Endothelial cell of hepatic sinusoid (primary cell): ENCODE data around the gene ANKRD30A.
"Not testable (repeated sequence)": the region's sequence is repeated elsewhere in the genome, so short reads cannot be mapped to it uniquely, and the experiment has no call there.

Source experiments
- in situ Hi-C: cut with HindIII; loops from 2 replicates; pipeline ENCODE4 v1.10.0; 2017; ENCODE audit warnings: low sequenced_read_pairs

ANKRD30A gene, protein sequence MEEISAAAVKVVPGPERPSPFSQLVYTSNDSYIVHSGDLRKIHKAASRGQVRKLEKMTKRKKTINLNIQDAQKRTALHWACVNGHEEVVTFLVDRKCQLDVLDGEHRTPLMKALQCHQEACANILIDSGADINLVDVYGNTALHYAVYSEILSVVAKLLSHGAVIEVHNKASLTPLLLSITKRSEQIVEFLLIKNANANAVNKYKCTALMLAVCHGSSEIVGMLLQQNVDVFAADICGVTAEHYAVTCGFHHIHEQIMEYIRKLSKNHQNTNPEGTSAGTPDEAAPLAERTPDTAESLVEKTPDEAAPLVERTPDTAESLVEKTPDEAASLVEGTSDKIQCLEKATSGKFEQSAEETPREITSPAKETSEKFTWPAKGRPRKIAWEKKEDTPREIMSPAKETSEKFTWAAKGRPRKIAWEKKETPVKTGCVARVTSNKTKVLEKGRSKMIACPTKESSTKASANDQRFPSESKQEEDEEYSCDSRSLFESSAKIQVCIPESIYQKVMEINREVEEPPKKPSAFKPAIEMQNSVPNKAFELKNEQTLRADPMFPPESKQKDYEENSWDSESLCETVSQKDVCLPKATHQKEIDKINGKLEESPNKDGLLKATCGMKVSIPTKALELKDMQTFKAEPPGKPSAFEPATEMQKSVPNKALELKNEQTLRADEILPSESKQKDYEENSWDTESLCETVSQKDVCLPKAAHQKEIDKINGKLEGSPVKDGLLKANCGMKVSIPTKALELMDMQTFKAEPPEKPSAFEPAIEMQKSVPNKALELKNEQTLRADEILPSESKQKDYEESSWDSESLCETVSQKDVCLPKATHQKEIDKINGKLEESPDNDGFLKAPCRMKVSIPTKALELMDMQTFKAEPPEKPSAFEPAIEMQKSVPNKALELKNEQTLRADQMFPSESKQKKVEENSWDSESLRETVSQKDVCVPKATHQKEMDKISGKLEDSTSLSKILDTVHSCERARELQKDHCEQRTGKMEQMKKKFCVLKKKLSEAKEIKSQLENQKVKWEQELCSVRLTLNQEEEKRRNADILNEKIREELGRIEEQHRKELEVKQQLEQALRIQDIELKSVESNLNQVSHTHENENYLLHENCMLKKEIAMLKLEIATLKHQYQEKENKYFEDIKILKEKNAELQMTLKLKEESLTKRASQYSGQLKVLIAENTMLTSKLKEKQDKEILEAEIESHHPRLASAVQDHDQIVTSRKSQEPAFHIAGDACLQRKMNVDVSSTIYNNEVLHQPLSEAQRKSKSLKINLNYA (N-terminal part only)

GRCh38 chr10:37125191-37125732 lies at the start of gene ANKRD30A:
TSS of gene ANKRD30A (plus strand) at chr10:37125598. CDS start at chr10:37125788, 190 bp downstream.
- in situ Hi-C loops = no loop called here

GRCh38 chr10:37076083-37076482 lies 49.3 kb upstream of the ANKRD30A start:
- in situ Hi-C loops = not testable (repeated sequence)

DNA sequence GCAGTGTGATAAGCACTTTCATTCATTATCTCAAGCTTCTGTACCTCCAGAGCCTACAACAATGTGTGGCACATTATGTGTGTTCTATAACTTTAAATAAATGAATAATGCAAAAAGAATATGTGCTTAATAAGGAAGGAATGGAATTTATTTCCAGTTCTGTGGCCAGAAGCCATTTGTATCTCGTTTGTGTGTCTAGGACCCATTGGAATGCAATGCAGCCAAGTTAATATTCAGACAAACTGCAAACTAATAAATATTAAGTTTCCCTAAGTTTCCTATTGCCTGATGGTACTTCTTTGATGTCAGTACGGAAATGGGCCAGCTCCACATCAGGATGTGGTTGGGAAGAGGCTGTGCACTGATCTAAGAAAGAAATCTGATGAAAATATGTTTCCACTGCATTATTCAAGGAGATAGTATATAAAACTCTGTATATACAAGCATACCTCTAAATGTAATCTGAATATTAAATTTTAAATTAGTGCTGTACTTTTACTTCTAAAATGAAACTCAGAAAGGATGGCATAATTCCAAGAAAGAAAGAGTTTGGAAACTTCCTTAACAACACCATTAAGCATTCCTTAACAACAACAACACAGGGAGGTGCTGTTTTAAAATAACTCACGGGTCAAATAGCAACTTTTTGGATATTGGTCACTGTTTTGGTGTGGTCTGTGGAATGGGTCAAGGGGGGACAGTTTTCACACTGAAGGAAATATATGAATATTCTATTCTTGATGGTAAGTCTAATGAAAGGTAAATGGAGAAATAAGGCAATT lies 29.4 kb upstream of the ANKRD30A start:
- in situ Hi-C loops = no loop called here

DNA sequence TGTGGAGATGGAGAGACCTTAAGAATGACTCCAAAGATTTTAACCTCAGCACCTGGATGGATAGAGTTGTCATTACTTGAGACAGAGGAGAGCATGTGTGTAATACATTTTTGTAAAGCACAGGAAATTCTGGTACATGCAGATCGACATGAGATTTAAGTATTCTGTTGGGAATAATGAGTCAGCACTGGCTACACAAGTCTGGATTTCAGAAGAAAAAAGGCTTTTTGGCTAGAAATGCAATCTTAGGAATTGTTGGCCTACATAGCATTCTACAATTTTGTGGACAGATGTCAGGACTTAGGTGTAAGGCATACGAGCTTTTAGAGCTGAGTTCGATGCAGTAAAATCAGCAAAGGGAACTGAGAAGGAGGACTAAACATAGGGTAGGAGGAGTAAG lies 24.1 kb upstream of the ANKRD30A start:
- in situ Hi-C loops = no loop called here

DNA sequence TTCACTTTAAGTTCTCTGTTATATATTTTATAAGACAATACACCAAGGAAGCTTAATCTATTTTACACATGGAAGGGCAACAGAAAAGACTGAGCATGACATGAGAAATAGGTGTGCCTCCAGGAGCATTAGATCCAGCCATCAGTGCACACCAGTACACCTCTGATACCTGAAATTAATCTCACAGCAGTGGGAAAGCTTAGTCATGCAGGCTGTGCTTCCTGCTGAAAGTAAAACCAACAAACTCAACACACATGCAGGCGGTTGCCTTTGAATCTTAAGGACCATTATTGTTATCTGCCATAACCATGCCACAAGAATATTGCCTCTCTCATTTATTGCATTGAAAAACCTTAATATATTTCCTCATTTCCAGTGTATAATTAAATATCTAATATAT lies 16.4 kb upstream of the ANKRD30A start:
- in situ Hi-C loops = no loop called here

GRCh38 chr10:37124532-37124931 lies 866 bp upstream of the ANKRD30A start:
- in situ Hi-C loops = no loop called here

DNA sequence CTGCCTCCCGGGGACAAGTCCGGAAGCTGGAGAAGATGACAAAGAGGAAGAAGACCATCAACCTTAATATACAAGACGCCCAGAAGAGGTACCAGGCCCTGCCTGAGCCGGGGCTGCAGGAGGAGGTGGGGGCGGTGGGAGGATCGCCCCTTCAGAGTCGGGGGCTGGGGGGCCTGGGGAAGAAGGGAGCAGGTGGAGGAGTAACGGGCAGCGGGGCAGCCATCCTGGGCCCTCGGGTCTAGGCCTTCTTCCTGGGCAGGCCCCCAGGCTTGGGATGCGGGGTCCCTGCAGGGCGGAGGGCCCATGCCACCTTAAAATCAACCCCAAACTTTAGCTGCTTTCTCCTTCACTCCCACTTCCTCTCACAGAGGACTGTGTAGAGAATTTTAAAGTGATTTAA lies 523 bp downstream of the ANKRD30A start:
- in situ Hi-C loops = no loop called here

GRCh38 chr10:37146443-37146842 lies 21.0 kb downstream of the ANKRD30A start:
- in situ Hi-C loops = no loop called here

- in situ Hi-C loops = not testable (repeated sequence)
These were observed 37.0 kb downstream of the ANKRD30A start for GRCh38 chr10:37162430-37162829.

GRCh38 chr10:37171945-37172344 lies 46.5 kb downstream of the ANKRD30A start:
- in situ Hi-C loops = not testable (repeated sequence)

- in situ Hi-C loops = not testable (repeated sequence)
These were observed 52.9 kb downstream of the ANKRD30A start for GRCh38 chr10:37178296-37178695.

GRCh38 chr10:37182719-37183118 lies 57.3 kb downstream of the ANKRD30A start:
- in situ Hi-C loops = not testable (repeated sequence)

- in situ Hi-C loops = no loop called here
These were observed 80.7 kb downstream of the ANKRD30A start for GRCh38 chr10:37206132-37206531.

DNA sequence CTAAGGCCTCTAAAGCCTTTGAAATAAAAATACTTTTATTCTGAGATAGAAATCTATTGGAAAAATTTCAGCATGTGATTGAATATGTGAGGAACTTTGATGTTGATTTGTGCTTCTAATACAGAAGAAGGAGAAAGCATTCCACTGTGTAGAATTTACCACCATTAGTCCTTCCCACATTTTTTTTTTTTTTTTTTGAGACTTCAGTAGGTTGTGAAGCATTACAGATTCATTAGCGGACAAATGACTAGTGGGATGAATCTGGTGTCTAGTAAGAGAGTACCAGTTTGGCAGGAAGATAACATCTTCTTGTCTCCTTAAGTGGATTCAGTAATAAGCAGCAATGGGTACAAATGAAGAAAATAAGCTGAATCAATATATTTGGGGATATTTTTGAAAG lies 95.5 kb downstream of the ANKRD30A start:
- in situ Hi-C loops = no loop called here

- in situ Hi-C loops = no loop called here
These were observed 96.6 kb downstream of the ANKRD30A start for GRCh38 chr10:37222046-37222445.

- in situ Hi-C loops = no loop called here
These were observed 99.8 kb downstream of the ANKRD30A start for GRCh38 chr10:37225163-37225562.

DNA sequence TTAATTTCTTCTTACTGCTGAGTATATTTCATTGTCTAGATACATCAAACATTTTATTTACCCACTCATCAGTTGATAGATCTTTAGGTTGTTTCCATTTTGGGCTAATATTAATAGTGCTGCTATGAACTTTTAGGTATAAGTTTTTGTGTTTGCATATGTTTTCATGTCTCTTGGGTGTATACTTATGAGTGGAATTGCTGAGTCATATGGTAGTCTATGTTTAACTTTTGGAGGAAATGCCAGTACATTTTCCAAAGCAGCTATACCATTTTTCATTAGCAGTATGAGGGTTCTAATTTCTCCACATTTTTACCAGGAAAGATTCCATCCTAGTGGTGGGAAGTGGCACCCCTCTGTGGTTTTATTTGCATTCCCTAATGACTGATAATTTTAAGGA lies 101.1 kb downstream of the ANKRD30A start:
- in situ Hi-C loops = no loop called here

DNA sequence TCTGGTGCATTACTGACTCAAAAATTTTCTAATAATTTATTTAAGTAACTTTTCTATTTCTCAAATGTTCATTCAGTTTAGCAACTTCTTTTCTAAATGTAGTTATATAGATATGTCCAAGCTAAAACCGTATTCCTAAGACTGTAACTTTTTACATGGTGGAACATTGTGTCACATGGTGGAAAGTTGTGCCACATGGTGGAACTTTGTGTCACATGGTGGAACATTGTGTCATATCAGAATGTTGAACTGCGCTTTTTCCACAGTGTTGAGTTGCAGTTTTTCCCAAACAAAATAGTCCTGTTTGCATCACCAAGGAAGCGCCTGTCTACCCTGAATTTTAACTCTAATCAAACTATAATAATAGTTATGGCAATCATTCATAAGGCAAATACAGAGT lies 109.3 kb downstream of the ANKRD30A start:
- in situ Hi-C loops = no loop called here

DNA sequence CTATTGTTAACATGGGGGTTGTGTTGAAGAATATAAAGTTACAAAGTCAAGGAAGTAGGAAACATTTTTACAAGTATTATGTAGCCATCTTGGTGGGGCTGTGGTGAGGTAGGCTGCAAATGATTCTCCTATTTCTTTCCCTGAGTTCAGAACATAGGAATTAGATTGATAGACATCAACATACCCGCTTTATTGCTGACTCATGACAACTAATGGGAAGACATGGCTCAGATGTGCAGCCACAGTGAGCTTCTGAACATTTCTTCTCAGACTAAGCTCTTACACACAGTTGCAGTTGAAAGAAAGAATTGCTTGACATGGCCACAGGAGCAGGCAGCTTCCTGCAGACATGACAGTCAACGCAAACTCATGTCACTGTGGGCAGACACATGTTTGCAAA lies 110.7 kb downstream of the ANKRD30A start:
- in situ Hi-C loops = no loop called here

DNA sequence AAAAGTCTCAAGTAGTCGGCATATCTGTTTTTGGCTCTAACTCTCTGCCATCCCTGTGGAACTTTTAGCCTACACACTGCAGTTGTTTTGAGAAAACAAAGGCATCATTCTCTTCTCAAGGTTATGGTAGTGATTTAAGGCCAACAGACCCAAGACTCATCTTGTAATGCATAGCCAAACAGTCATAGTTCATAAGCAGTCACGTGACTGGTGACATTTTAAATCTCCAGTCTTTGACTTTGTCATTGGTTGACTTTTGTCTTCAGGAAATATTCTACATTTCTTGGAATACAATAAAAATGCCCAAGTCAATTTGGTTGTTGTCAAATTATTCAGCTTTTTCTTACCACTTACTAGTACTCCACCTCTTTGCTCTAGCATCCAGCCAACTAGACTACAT lies 114.8 kb downstream of the ANKRD30A start:
- in situ Hi-C loops = no loop called here
